BJ (cell line): ENCODE data around the gene CILP. TPM values are rescaled to one million over a fixed set of nuclear protein-coding genes. Genes with fewer than 3 reads are reported as not detected.
A peak's percentile ranks its signal among the peaks of the same experiment; 100 is the strongest.
"Not testable (repeated sequence)": the region's sequence is repeated elsewhere in the genome, so short reads cannot be mapped to it uniquely, and the experiment has no call there.

Source experiments
- CTCF ChIA-PET: fragments of 350-600 bp; formaldehyde crosslinking; extraction: SDS; loops from one replicate; lab custom pipeline; 2021; ENCODE audit warnings: antibody characterized with exemption, inconsistent platforms; lab: Yijun Ruan, JAX
- POLR2A ChIA-PET: fragments of 300-600 bp; sonication (Branson Sonifier 250); formaldehyde crosslinking; extraction: SDS; loops from one replicate; lab custom pipeline; 2021; ENCODE audit warnings: antibody characterized with exemption; lab: Charles Lee
- DNase-seq: peaks from one replicate; pipeline ENCODE4 v3.0.0-alpha.2; 2011; ENCODE audit warnings: low read depth
- H3K27me3 ChIP-seq: 2 replicates; pipeline ENCODE4 v1.6.0; 2011; ENCODE audit warnings: low read length; ENCODE audit not compliant: control insufficient read depth, insufficient read depth
- H3K36me3 ChIP-seq: 2 replicates; pipeline ENCODE4 v1.5.1; 2011; ENCODE audit warnings: low read length; ENCODE audit not compliant: control insufficient read depth, insufficient read depth
- H3K4me3 ChIP-seq: 2 replicates; pipeline ENCODE4 v1.5.1; 2011; ENCODE audit warnings: low read depth, mild to moderate bottlenecking, control low read depth, low read length
- CTCF ChIP-seq: IDR thresholded peaks from 2 replicates; pipeline ENCODE4 v1.5.1; 2011; ENCODE audit warnings: low read depth, mild to moderate bottlenecking, control low read depth, inconsistent platforms, low read length, moderate library complexity; ENCODE audit not compliant: insufficient read depth
- polyA plus RNA-seq: library from polyadenylated mRNA; depleted of rRNA; stranded (reverse); fragments of >200 nt; gene quantifications from 2 replicates; pipeline ENCODE4 v1.2.3, GENCODE V29; 2011

Gene CILP
- polyA plus RNA-seq, 1 experiment = 0.09 TPM

GRCh38 chr15:65194826-65195547 lies 16.3 kb downstream of the CILP start:
- Histone ChIP-seq H3K4me3 (no peak overlapping the region), H3K36me3 (no peaks in the 10 kb centered on the region), H3K27me3 (no peaks in the 10 kb centered on the region)
- CTCF ChIA-PET = interaction anchor here (0.6 to 13.8 kb wide), 8 partner anchors 8 to 91 kb away, joined by 3 to 129 read pairs (median 4); partner anchors contain the start of gene CLPX
- DNase-seq = no peak
- TF ChIP-seq CTCF = no peak
- POLR2A ChIA-PET = no interaction called here

- Histone ChIP-seq H3K4me3 (no peak overlapping the region), H3K27me3 (no peaks in the 10 kb centered on the region), H3K36me3 (no peaks in the 10 kb centered on the region)
- CTCF ChIA-PET = interaction anchor here (1.1 to 13.8 kb wide), 2 partner anchors 17 to 80 kb away, joined by 3 to 129 read pairs; no protein-coding TSS in a partner anchor
- POLR2A ChIA-PET = no interaction called here
- DNase-seq = no peak
- TF ChIP-seq CTCF = no peak
These were observed 19.3 kb downstream of the CILP start for GRCh38 chr15:65192016-65192415.

GRCh38 chr15:65189102-65189740 lies 22.1 kb downstream of the CILP start:
- CTCF ChIA-PET = interaction anchor here (0.6 to 13.8 kb wide), 12 partner anchors 8 to 111 kb away, joined by 3 to 129 read pairs (median 4); partner anchors contain the start of gene PARP16
- POLR2A ChIA-PET = no interaction called here
- no peak for DNase-seq

GRCh38 chr15:65188472-65188871 lies 22.8 kb downstream of the CILP start:
- H3K27me3 ChIP-seq, DNase-seq, POLR2A ChIA-PET, H3K36me3 ChIP-seq, H3K4me3 ChIP-seq: not testable (repeated sequence)
- CTCF ChIA-PET = interaction anchor here (1.3 to 13.8 kb wide), 4 partner anchors 12 to 109 kb away, joined by 4 to 129 read pairs (median 12); no protein-coding TSS in a partner anchor

More at GRCh38 chr15:65189102-65189740, 22.1 kb downstream of the CILP start:
- Histone ChIP-seq H3K27me3 (no peaks in the 10 kb centered on the region), H3K36me3 (no peaks in the 10 kb centered on the region; the same call in 1 of the 2 replicates), H3K4me3 (no peak overlapping the region)
- peak; percentile 76 for TF ChIP-seq CTCF

- CTCF ChIA-PET = interaction anchor here (0.8 to 13.8 kb wide), 5 partner anchors 10 to 201 kb away, joined by 3 to 129 read pairs (median 6); no protein-coding TSS in a partner anchor
- TF ChIP-seq CTCF = no peak
- POLR2A ChIA-PET = interaction anchor here (0.5 to 2.0 kb wide), 8 partner anchors 25 to 284 kb away, joined by 3 to 13 read pairs (median 8); partner anchors contain the start of genes PARP16 and RNU5B-1
- Histone ChIP-seq H3K27me3 (no peaks in the 10 kb centered on the region), H3K4me3 (peak within 1 kb of the TSS; percentile 96), H3K36me3 (no peaks in the 10 kb centered on the region; the same call in 1 of the 2 replicates)
- DNase-seq = peak; percentile 73
These were observed 26.2 kb downstream of the CILP start, which contains the start of gene CLPX for GRCh38 chr15:65184868-65185717. CLPX (minus strand) TSS chr15:65185342; CDS start chr15:65185153, 189 bp downstream.
